22Rv1 (cell line): ENCODE data around the gene MCM3.

ENCODE experiments used
- H3K27ac ChIP-seq: fragments of 450-650 bp; 2 replicates; pipeline ENCODE4 v1.5.1; 2017
- CTCF ChIP-seq: fragments of 450-650 bp; IDR thresholded peaks from 2 replicates; pipeline ENCODE4 v1.5.1; 2017; ENCODE audit warnings: mild to moderate bottlenecking
- ZFX ChIP-seq: fragments of 450-650 bp; IDR thresholded peaks from 2 replicates; pipeline ENCODE4 v1.6.1; 2017; ENCODE audit warnings: antibody characterized with exemption, borderline replicate concordance

MCM3 gene

DNA sequence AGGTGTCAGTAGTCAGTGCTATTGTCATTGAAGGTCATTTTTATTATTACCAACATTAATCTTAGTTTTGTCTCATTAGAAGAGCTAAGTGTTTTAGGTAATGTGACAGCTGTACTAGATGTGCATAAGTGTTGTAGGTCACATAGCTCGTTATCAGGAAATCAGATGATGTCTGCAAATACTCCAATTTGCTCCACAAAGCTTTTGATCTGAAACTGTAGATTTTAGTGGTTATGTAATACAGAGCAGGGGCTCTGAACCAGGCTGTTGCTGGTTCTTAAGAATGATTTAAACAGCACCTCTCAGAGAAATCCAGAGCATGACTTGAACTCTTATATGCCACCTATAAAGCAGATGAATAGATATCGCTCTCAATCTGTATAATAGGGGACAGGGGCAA is 42.7 kb downstream of the MCM3 start:
- no peak for TF ChIP-seq CTCF
- no peak for TF ChIP-seq ZFX
- no peak overlapping the region for H3K27ac ChIP-seq

GRCh38 chr6:52233975-52234823 is 50.3 kb downstream of the MCM3 start:
- H3K27ac ChIP-seq = no peak overlapping the region
- TF ChIP-seq CTCF (peak; percentile 81), ZFX (no peak)

DNA sequence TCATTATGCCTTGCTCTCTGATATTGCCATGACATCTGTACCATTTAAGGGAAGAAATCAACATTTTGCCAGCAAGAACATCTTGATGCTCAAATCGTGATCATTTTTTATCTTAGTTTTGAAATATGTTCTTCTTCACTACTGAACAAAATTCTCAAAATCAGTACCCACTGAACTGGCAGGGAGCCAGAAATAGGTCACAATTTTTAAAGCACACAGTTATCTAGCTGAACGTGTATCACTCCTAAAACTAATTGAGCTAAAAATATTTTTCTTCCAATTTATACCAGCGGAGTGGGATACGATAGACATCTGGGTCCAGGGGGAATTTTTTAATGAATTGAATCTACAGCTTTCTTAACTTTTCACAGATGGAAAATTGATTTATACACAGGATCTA is 51.5 kb downstream of the MCM3 start:
- TF ChIP-seq CTCF (no peak), ZFX (no peak)
- H3K27ac ChIP-seq = no peak overlapping the region

DNA sequence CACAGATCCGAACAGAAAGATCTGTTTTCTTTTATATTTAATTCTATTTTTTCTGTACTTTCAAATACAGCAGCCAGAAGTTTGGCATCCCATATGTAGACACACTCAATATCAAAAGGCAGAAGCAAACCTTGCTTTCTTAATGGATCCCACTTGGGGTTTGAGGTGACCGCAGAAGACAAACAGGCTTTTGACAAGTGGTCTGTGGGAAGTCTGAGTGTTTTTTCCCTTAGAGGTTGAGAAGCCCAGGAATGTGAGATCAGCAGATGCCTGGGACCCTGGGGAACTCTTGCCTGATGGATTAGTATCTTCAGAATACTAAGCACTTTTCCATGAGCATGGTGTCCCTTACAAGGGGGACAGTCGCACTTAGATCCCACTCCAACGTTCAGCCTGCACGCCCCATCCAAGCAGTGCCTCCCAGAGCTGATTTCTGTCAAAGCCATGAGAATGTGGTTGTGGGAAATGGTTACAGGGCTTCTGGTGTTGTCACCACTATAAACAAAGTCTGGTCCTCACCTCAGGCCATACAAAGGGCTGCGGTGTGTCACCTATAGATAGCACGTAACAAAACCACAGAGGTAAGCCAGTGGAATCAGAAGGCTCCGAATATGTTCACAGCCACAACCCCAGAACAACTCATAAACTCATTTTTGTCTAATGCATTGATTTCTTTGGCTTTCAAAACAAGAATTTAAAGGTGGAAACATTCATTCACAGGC is 53.0 kb downstream of the MCM3 start:
- TF ChIP-seq ZFX (no peak), CTCF (no peak)
- no peak overlapping the region for H3K27ac ChIP-seq

GRCh38 chr6:52230685-52231084 is 53.9 kb downstream of the MCM3 start:
- no peak overlapping the region for H3K27ac ChIP-seq
- TF ChIP-seq CTCF = no peak
- no peak for TF ChIP-seq ZFX

GRCh38 chr6:52227495-52227894 is 57.0 kb downstream of the MCM3 start:
- TF ChIP-seq CTCF (no peak), ZFX (no peak)
- no peak overlapping the region for H3K27ac ChIP-seq

DNA sequence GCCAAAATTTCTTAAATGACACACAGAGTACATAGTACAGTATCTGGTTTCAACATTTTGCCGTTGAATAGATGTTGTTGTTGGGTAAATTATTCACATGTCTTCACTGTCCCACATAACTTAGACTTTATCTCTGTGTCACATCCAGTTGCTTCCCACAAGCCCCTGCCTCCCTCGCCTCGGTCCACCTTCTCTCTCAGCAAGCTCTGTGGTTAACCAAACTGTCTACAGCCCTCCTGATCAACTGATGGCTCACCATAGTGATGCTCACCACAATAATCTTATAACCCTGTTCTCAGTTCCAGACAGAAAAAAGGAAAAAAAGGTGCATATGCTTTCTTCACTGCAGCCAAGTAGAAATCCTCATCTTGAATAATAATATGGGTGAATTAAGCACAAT is 63.2 kb downstream of the MCM3 start:
- TF ChIP-seq CTCF (no peak), ZFX (no peak)
- no peak overlapping the region for H3K27ac ChIP-seq
